Spleen (tissue), 11 donors: ENCODE measurements around the gene BOD1L1. TPM values are rescaled to one million over a fixed set of nuclear protein-coding genes. Genes with fewer than 3 reads are reported as not detected.

ENCODE experiments used
- DNase-seq: peaks from one replicate; pipeline ENCODE4 v3.0.0-alpha.2; 2020
- H3K27ac ChIP-seq, 8 donors: fragments of 200-600 bp; sonication (generic) in 7 of 8; 1 replicate in 4 of 8; 2 replicates in 4 of 8; pipeline versions ENCODE4 v1.5.0 to v1.8.0; 2016 to 2021; ENCODE audit warnings: inconsistent platforms in 4 of 8, mild to moderate bottlenecking in 4 of 8, moderate library complexity in 1 of 8
- H3K27me3 ChIP-seq, 7 donors: fragments of 200-600 bp; sonication (generic) in 6 of 7; replicated peaks in 1 of 7; 1 replicate in 4 of 7; 2 replicates in 3 of 7; pipeline versions ENCODE4 v1.5.0 to v1.8.0; 2016 to 2021; ENCODE audit warnings: inconsistent platforms in 3 of 7, mild to moderate bottlenecking in 1 of 7
- H3K36me3 ChIP-seq, 6 donors: fragments of 200-600 bp; sonication (generic) in 5 of 6; 1 replicate in 4 of 6; 2 replicates in 2 of 6; pipeline versions ENCODE4 v1.5.0 to v1.8.0; 2016 to 2021; ENCODE audit warnings: inconsistent platforms in 2 of 6
- H3K4me1 ChIP-seq, 6 donors: fragments of 200-600 bp; sonication (generic) in 5 of 6; 1 replicate in 3 of 6; 2 replicates in 3 of 6; pipeline versions ENCODE4 v1.5.0 to v1.8.0; 2016 to 2021; ENCODE audit warnings: inconsistent platforms in 3 of 6
- H3K4me3 ChIP-seq, 8 donors: fragments of 200-600 bp; sonication (generic) in 7 of 8; 1 replicate in 4 of 8; 2 replicates in 4 of 8; pipeline versions ENCODE4 v1.5.0 to v1.8.0; 2016 to 2021; ENCODE audit warnings: inconsistent platforms in 4 of 8, mild to moderate bottlenecking in 4 of 8, moderate library complexity in 2 of 8
- H3K9me3 ChIP-seq, 8 donors: fragments of 200-600 bp; sonication (generic) in 7 of 8; 1 replicate in 4 of 8; 2 replicates in 4 of 8; pipeline versions ENCODE4 v1.5.0 to v1.8.0; 2016 to 2021; ENCODE audit warnings: inconsistent platforms in 4 of 8
- CTCF ChIP-seq, 11 experiments: fragments of 200-600 bp in 7 of 11; fragments of 450-650 bp in 4 of 11; sonication (generic) in 4 of 11; IDR thresholded peaks in 8 of 11; conservative IDR thresholded peaks in 3 of 11; 1 replicate in 7 of 11; 2 replicates in 4 of 11; pipeline versions ENCODE4 v1.4.0 to v1.8.0; 2016 to 2021; ENCODE audit warnings: antibody characterized with exemption in 11 of 11, inconsistent platforms in 4 of 11, mild to moderate bottlenecking in 1 of 11
- POLR2A ChIP-seq, 3 donors: fragments of 450-650 bp; IDR thresholded peaks; one replicate each; pipeline ENCODE4 v1.5.1; 2017; ENCODE audit warnings: antibody characterized with exemption in 3 of 3, mild to moderate bottlenecking in 1 of 3
- POLR2AphosphoS5 ChIP-seq, 3 donors: sonication (generic); formaldehyde crosslinking; IDR thresholded peaks; one replicate each; pipeline ENCODE4 v1.5.1; 2017; ENCODE audit warnings: antibody characterized with exemption in 3 of 3
- WGBS, 5 donors: extraction: QIAGEN DNeasy Blood & Tissue Kit in 3 of 5; methylation state at CpG; one replicate each; pipeline versions ENCODE4 v1.1.5 to v1.1.7; 2013 to 2018; 5-methylcytosine and 5-hydroxymethylcytosine counted together
- intact Hi-C: fragments of 100-400 bp; cut with DNase I; formaldehyde crosslinking; loops from one replicate; pipeline ENCODE4 v1.15.0; 2023; ENCODE audit warnings: low total_unique reads
- polyA plus RNA-seq, 3 donors: library from polyadenylated mRNA; stranded (reverse); fragments of 200-250 nt; gene quantifications; one replicate each; pipeline ENCODE4 v1.2.1, GENCODE V29; 2013
- total RNA-seq, 7 donors: library from RNA; depleted of rRNA in 3 of 7; stranded (reverse); fragments of >200 nt in 3 of 7; fragmentation: NEBNext Ultra II Directional in 4 of 7; extraction: Animal tissue kit (Norgen Biotek cat#: 25700) in 4 of 7; gene quantifications; one replicate each; pipeline versions ENCODE4 v1.1.0 to v1.2.1, GENCODE V29; 2016 to 2021
- donor health status: healthy with polysubstance abuse.
- donor health status: DM: no; HTN: no; CAD: no; lungs with moderate emphysema.
- donor health status: DM: no; HTN: no; CAD: no.
- donor health status: Bipolar disorder and iron deficiency.
- donor health status: healthy.
- donor health status: DM: no; HTN: no; CAD: no.
- donor health status: DM: yes; HTN: yes; CAD: no.

Gene BOD1L1
- total and polyA plus RNA-seq, 10 donors, result 16.2 to 83.3 (median 69.4) TPM

- DNase-seq, result no peak
- WGBS, 5 donors, result 72 to 98% (median 93%) methylated on average over 1 of the region's 1 CpG
- H3K9me3 ChIP-seq, result no peaks in the 10 kb centered on the region
- intact Hi-C loops, result no loop called here
- no peaks in the 10 kb centered on the region for H3K36me3 ChIP-seq
- no peak for TF ChIP-seq POLR2A (IDR thresholded peaks at IDR 0.05)
- no peak overlapping the region for H3K4me3 ChIP-seq
- H3K4me1 ChIP-seq, result peaks cover 0 to 5% (median 2%) of the 10 kb centered on the region in 6 donors
- H3K27me3 ChIP-seq, result no peaks in the 10 kb centered on the region
- H3K27ac ChIP-seq, result no peak overlapping the region
Measured at GRCh38 chr4:13633671-13634070, 6.1 kb upstream of the BOD1L1 start.

- Histone ChIP-seq H3K36me3 (peaks cover 0 to 10% (median 0%) of the 10 kb centered on the region in 6 donors), H3K9me3 (no peaks in the 10 kb centered on the region), H3K27ac (peak overlapping the region; percentile 90 to 98 (median 94)), H3K4me3 (peak overlapping the region; percentile 77 to 95 (median 81)), H3K27me3 (no peaks in the 10 kb centered on the region), H3K4me1 (peaks cover 19 to 60% (median 51%) of the 10 kb centered on the region in 6 donors)
- TF ChIP-seq POLR2A (IDR thresholded peaks at IDR 0.05) (no peak), CTCF (IDR thresholded peaks at IDR 0.05 in 8 of 11, conservative IDR thresholded peaks at IDR 0.05 in 3 of 11) (no peak), POLR2AphosphoS5 (IDR thresholded peaks at IDR 0.05) (no peak)
- intact Hi-C loops, result loop anchor here (5.0 kb wide), 1 partner anchor 145 kb away; the partner anchor contains the start of gene RAB28
- WGBS, 5 donors, result 0% methylated on average over 8 to 45 of the region's 45 CpGs
- peak; percentile 92 for DNase-seq
Measured at GRCh38 chr4:13627178-13627605, 333 bp downstream of the BOD1L1 start.

GRCh38 chr4:13626492-13627177, 890 bp downstream of the BOD1L1 start:
- WGBS, 5 donors, result 3 to 7% (median 4%) methylated on average over 9 of the region's 9 CpGs
- no peaks in the 10 kb centered on the region for H3K27me3 ChIP-seq
- no peak for DNase-seq
- H3K36me3 ChIP-seq, result peaks cover 0 to 10% (median 0%) of the 10 kb centered on the region in 6 donors
- TF ChIP-seq CTCF (IDR thresholded peaks at IDR 0.05 in 8 of 11, conservative IDR thresholded peaks at IDR 0.05 in 3 of 11) (no peak), POLR2AphosphoS5 (IDR thresholded peaks at IDR 0.05) (no peak), POLR2A (IDR thresholded peaks at IDR 0.05) (no peak)
- peak overlapping the region; percentile 77 to 95 (median 81) for H3K4me3 ChIP-seq
- H3K27ac ChIP-seq, result peak overlapping the region in 7 of 8 donors; percentile 90 to 98 (median 94)
- intact Hi-C loops, result loop anchor here (5.0 kb wide), 1 partner anchor 144 kb away; the partner anchor contains the start of gene RAB28
- peaks cover 19 to 65% (median 55%) of the 10 kb centered on the region in 6 donors for H3K4me1 ChIP-seq
- no peaks in the 10 kb centered on the region for H3K9me3 ChIP-seq

GRCh38 chr4:13618212-13618806, 9.2 kb downstream of the BOD1L1 start:
- no peaks in the 10 kb centered on the region for H3K9me3 ChIP-seq
- no peak overlapping the region for H3K27ac ChIP-seq
- H3K36me3 ChIP-seq, result peaks cover 0 to 75% (median 45%) of the 10 kb centered on the region in 6 donors
- DNase-seq, result no peak
- no peaks in the 10 kb centered on the region for H3K27me3 ChIP-seq
- no peak overlapping the region for H3K4me3 ChIP-seq
- 86 to 96% (median 91%) methylated on average over 2 of the region's 2 CpGs for whole genome bisulfite sequencing, 5 donors
- intact Hi-C loops, result no loop called here
- peaks cover 13 to 86% (median 50%) of the 10 kb centered on the region in 6 donors for H3K4me1 ChIP-seq
- TF ChIP-seq POLR2A (IDR thresholded peaks at IDR 0.05) (no peak), CTCF (IDR thresholded peaks at IDR 0.05 in 8 of 11, conservative IDR thresholded peaks at IDR 0.05 in 3 of 11) (no peak), POLR2AphosphoS5 (IDR thresholded peaks at IDR 0.05) (no peak)
